8988T (cell line): ENCODE results near the gene AMPD3.

Source experiments
- DNase-seq: peaks from one replicate; pipeline ENCODE4 v3.0.0; 2011

AMPD3 gene

DNA sequence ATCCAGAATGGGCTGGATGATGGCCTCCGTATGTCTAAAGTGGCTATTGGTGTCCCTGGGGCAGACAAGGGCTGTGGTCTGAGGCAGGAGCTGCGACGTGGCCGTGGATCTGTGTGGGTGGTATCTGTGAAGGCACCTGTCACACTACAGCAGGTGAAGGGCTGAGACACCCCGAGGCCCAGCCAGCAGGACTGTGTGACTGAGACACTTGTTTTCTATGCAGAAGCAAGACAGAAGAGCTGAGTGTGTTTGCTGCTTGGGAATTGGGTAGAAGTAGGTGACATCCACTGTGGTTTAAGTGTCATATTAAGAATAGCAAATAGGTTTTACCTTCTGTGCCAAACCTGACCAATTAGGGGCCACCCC lies 35.0 kb downstream of the AMPD3 start:
- DNase-seq: no peak

DNA sequence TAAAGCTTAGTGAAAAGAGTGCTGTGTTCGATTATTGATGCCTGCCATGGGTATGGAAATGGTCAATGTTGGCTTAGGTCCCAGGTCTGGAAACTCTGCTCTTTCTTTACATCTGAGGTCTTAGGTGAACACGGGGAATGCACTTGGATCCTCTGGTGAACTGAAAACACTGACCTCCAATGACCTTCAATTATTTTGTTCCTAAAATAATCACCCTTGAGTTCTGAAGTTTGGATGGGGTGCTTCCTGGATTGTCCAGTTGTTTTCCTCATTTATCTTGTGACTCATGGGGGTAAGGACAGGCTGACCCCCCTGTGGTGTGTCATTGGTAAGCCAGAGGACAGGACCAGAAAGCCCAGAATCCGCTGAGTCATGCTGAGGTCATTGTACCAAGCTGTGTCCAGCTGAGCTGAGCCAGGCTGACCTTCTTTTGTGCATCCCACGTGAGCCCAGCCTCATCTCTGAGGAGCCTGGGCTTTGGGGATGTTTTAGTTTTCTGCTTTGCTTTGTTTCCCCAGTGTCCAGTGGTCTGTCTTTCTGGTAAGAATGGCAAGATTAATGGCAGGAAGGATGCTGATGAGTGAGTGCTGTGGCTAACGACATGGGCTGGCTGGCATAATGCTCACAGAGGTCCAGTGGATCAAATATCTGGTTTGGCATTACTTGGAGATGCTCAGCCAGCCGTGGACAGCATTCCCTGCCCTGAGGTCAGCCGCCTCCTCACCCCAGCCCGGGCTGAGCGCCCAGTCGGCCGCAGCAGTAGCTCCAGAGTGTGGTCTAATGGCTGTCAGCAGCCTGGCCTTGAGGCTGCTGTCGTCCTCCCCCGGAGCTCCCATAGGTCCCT lies 35.6 kb downstream of the AMPD3 start:
- peak; percentile 56 for DNase-seq

DNA sequence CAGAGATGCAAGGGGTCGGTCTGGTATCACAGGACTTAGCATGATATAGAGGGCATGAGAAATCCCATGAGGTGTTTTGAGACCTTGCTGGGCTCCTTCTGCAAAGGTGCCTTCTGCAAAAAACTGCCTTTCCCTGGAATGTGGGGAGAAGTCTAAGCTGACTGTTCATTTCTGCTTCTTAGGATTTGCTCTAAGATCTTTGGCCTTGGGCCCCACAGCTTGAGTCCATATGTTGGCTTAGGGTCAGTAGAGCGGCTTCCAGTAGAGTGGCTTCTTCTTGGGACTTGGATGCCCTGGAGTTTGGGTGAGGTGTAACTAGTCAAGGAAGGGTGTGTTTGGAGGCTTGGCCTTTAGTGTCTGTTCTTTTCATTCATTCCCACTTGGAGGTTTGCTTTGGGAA lies 37.0 kb downstream of the AMPD3 start:
- no peak for DNase-seq

DNA sequence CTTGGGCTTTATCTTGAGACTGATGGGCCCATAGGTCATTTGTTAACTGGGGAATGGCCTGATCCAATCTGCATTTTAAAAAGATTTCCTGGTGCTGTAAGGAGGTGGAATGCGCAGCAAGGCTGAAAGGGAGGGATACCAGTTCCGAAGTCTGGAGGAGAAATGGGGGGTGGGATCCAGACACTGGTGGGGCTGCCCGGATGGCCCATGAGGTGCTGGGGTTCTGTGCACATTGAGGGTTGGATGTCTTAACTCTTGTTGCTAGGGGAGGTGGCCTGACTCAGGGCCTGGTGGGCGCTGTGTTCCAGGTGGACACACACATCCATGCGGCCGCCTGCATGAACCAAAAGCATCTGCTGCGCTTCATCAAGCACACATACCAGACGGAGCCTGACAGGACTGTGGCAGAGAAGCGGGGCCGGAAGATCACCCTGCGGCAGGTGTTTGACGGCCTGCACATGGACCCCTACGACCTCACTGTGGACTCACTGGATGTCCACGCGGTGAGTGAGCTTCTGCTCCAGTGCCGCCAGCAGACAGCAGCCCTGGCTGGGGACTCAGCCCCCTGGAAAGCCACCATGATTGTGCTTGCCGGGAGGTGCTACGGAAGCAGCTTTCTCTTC lies 38.1 kb downstream of the AMPD3 start:
- no peak for DNase-seq

DNA sequence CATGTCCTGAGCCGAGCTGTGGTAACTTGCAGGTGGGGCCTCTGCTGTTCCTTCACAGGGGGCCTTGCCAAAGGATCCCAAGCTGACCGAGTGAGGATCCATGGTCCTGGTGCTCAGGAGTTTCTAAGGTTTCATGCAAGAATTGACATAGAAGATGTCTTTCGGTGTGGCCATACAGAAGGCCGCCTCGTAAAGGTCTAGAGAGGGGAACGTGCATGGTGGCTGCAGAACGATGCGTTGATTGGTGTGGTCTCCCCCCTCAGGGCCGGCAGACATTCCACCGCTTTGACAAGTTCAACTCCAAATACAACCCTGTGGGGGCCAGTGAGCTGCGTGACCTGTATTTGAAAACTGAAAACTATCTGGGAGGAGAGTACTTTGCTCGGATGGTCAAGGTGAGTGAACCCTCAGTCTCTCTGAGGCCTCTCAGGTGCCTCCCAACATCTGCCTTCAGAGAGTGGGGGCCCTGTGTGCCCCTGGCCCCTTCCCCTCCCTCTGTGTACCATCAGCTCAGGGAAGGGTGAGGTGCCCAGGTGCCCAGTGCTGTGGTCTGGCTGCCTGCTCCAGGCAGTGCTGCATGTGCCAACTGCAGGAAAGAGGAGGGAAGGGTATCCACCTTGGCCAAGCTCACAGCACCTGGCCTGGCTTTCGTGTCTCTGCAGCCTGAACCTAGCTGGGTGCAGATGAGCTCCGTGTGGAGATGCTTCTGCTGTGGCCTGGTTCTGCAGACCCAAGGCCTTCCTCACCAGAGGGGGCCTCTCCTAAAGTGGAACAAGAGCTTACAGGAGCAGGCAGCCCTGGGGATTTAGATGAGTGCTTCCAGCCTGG lies 39.8 kb downstream of the AMPD3 start:
- no peak for DNase-seq

DNA sequence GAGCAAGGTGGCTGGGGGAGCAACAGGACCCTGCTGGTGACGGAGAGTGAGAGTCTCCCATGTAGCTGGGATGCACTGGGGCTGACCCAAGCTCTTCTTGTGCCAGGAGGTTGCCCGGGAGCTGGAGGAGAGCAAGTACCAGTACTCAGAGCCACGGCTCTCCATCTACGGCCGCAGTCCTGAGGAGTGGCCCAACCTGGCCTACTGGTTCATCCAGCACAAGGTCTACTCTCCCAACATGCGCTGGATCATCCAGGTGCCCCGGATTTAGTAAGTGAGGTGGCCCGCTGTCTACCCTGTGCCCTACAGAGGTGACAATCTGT lies 40.4 kb downstream of the AMPD3 start:
- no peak for DNase-seq

DNA sequence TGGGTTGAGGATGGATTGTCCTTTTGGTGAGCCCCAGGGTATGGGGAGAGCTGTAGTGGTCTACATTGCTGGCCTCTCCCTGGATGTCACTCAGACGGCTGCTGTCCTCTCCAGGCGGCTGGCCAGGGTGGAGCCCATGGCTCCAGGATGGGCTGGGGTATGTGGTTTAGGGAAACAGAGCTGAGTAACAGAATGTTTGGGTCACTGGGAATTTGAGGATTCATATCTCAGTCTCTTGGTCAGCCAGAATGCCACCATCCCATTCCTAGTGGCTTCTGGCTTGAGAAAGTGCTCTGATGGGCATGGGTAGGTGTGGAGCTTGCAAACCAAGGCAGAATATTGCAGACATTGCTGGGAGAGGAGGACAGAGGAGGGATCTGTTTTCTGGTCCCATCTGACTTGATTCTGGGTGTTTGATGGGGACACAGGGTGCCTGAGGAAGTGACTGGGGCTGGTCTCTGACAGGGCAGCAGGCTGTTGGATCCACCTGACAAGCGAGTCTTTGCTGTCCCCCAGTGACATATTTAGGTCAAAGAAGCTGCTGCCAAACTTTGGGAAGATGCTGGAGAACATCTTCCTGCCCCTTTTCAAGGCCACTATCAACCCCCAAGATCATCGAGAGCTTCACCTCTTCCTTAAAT lies 41.4 kb downstream of the AMPD3 start:
- no peak for DNase-seq

DNA sequence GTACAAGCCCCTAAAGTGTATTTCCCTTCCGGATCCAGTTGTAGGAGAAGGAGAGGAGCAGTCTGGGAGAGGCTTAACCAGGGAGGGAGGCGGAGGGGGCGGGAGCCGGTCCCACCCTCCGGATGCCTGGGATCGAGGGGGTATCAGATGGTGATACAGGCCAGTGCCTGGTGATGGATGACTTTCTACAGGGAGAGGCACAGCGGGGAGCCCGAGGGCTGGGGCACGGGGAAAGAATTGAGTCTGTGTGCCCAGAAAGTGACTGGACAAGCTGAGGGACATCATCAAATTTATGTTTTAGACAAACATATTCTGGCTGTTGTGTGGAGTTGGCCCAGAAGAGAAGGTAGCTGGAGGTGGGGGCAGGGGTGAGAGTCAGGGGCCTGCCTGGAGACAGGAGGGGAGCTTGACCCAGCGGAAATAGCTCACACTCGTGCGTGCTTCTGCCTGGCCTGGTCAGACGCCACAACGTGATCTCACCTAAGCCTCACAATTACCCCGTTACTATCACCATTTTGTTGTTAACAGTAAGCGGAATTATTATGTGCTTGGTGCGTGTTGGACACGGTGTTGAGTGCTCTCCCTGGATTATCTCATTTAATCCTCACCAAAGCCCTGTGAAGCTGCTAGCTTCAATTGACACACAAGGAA lies 42.4 kb downstream of the AMPD3 start:
- DNase-seq: no peak

DNA sequence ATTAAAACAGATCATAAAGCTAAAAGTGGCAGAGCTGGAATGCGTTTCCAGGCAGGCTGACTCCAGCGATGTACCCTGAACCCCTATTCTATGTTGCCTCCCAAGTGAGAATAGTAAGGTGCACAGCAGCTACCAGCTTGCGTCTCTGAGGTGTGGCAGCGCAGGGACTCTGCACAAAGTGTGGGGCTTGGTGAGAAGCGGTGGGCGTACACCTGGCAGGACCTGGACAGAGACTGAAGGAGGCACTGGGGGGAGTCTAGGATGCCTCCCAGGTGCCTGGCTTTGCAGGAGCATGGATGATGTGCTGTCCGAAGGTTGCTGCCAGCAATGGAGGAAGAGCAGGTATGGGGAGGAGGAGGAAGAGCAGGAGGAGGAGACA lies 42.9 kb downstream of the AMPD3 start:
- no peak for DNase-seq

DNA sequence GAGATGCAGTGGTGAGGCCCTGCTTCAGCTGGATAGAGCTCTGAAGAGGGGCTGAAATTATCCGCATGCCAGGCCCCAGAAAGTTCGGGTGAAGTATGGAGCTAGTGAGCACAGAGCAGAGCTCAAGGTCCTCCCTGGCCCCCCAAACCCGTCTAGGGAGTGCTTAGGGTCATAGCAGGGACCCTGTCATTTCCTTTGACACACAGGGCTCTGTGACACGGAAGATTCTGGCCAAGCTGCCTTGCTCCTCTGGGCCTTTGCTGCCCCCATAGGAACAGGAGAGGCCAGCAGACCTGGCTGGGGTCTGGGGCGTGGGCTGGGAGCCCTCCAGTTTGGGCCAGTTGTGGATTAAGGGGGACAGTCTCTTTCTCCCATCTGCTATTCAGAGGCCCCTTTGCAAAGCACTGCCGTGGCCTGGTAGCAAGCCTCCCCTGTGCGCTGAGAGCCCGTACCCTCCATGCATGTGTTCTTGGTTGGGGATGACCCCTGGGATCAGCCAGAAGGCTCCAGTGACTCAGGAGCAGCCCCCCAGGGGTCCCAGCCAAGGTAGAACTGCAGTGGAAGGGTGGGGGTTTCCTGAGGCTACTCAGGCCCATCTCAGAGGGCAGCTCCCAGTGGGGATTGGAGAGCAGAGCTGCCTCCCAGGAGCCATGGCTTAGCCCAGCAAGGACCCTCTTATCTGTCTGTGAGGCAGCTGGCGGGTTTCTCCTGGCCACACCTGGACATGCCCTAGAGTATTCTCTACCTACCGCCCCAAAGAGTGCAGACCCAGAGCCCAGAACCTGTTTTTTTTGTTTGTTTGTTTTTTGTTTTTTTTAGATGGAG lies 43.6 kb downstream of the AMPD3 start:
- DNase-seq: no peak

DNA sequence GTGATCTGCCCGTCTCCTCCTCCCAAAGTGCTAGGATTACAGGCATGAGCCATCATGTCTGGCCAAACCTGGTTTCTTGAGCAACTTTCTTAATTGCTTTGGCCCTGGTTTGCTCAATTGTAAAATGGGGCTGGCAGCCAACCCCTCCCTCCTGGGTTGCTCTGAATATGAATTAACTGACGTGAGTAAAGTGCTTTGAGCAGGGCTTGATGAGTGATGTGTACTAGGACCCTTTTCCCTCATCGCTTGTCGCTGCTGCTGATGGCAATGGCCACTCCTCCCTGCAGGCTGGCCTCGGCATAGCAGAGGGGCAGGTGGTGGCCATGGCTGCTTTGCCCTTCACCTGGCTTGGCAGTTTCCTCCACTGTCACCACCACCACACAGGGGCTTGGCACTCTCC lies 44.4 kb downstream of the AMPD3 start:
- DNase-seq: no peak

DNA sequence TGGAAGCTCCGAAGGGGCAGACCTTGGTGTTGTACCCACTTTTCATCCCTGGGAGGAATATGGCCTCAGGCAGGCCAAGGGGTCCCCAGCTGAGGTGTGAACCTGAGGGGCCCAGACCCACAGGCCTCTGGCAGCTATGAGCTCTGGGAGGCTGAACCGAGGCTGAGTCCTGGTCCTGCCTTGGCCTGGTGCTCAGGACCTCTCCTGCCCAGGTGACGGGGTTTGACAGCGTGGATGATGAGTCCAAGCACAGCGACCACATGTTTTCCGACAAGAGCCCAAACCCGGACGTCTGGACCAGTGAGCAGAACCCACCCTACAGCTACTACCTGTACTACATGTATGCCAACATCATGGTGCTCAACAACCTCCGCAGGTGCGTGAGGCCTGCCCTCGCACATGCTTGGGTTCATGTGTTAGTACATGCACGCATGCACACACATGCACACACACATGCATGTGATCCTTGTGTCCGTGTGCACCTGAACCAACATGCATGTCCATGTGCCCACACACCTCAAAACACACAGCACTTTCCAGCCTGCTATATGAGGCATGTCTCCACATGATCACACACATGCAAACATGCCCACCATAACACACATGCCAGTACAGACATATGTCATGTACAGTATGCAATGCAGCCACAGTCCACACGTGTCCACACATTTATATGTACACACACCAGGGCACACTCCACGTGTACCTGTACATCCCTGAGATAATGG lies 45.0 kb downstream of the AMPD3 start:
- no peak for DNase-seq

DNA sequence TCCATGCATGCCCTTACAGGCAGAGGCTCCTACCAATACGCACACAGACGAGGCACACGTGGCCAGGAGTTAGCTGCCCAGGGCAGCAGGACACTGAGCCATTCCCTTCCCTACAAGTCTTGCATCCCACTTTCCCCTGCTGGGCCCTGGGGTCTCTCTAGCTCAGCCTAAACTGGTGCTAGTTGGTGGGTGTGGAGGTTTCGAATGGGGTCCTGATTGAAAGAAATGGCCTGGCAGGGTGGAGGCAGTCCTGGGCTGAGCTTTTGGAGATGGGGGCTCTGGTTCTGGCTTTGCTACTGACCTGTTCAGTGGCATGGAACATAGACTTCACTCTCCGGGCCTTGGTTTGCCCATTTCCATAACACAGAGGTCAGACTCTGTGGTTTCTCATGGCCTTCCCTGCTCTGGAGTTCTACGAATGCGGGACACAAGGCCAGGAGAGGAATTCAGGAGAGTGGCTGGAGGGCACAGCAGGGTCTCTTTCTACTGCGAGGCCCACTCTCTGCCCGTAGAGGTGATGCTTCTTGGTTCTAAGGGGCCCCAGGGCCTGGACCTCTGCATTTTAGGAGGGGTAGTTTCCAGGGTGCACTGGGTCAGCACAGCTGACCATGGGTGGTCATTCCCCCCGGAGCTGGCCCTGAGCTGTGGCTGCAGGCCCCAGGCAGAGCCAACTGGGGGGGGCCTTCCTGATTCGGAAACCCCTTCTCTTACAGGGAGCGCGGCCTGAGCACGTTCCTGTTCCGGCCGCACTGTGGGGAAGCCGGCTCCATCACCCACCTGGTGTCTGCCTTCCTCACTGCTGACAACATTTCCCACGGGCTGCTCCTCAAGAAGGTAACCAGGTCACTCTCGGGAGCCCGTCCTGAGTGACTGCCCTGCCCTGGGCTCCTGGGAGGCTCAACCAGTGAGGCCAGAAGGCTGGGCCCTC lies 46.0 kb downstream of the AMPD3 start:
- no peak for DNase-seq

DNA sequence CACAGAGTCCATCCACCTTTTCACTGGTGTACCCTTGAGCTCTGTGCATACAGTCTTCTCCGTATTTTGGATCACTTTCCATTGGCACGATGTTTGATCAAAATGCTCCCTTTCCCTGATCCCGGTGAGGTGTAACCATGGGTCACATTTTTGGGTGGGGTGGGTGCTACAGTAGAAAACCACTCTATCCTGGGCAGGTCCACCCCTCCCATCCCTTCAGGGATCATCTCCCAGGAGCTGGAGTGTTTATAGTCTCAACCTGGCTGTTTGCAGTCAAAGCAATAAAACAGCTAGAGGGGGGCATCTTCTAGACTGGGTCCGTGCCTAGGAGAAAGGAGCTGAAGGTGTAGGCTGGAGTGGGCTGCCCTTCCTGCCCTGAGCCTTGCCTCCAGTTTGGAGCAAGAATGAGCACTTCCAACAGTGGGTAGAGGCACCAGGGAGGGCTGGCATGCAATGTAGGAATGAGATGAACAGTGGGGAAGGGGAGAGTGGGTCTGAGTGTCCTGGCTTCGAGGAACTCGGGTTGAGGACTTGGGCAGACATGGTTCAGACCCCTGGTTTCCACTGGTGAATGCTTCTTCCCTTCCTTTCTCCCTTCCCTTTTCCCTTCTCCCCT lies 47.1 kb downstream of the AMPD3 start:
- DNase-seq: no peak

DNA sequence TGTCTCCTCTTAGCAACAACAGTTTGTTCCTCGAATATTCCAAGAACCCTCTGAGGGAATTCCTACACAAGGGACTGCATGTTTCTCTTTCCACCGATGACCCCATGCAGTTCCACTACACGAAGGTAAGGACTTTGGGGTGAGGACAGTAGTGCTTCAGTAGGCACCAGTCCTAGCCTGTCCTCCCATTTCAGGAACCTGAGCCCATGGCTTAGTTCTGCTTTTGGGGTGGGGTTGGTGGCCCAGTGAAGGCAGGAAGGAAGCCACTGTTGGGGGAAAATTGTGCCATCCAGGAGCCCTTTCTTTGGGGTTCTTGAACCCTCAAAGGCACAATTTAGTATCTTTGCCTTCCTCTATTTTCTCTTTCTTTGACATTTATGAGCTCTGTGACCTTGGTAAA lies 47.7 kb downstream of the AMPD3 start:
- no peak for DNase-seq

DNA sequence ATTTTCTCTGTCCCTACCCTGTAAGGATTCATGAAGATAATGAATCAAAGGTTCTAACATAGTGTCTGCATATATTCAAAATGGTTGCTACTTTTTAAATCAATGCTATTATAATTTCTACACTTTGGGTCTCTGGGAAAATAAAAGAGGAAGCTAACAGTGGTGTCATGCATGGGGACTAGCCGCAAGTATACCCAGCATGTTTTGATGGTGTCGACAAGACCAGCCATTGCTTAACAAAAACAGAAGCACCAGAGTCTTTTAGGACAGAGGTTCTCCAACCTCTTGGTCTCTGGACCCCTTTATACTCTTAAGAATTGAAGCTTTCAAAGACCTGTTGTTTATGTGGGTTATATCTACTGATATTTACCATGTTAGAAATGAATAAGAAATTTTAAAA lies 48.2 kb downstream of the AMPD3 start:
- DNase-seq: no peak

DNA sequence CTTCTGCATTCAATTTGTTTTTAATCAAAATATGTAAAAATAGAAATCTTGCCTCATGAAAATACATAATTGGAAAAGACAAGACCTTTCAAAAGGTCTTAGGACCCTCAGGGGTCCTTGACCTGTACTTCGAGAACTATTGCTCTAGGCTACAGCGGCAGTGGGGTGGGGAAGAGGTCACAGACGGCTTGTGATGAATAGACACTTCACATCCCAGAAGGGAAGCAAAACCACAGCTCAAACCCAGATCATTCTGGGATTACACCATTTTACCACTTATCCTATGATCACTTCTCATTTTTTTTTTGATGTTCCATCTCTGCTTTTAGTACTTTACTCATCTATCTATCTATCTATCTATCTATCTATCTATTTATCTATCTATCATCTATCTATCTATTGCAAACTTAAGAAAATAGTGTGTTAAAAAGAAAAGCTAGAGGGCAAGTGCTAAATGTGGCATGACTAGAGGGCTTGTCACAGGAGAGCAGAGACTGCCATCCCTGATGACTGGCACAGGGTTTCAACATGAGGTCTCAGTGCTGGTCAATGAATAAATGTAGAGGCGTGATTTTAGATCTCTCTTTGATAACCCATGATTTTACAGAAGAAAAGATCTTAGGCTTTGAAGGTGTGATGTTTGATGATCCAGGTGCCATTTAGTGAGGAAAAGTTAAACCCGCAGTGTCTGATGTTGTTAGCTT lies 48.9 kb downstream of the AMPD3 start:
- no peak for DNase-seq

DNA sequence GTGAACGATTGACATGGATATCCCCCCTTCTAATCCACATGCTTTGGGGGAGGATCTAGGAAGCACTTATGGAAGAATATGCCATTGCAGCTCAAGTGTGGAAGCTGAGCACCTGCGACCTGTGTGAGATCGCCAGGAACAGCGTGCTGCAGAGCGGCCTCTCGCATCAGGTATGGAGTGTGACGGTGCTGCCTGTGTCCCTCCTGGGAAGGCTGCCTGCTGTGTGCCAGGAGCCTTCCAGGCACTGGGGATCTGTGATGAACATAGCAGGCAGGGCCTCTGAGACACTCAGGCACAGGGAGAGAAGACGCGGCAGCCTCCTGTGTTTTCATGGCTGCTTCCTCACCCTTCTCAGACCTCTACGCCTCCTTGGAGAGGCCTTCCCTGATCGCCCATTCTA lies 49.4 kb downstream of the AMPD3 start:
- DNase-seq: no peak
